WERI-Rb-1 (cell line): ENCODE results near the gene SLC25A38.

Experiments
- DNase-seq: peaks from one replicate; pipeline ENCODE4 v3.0.0-alpha.2; 2020
- H3K27ac ChIP-seq: fragments of 250-450 bp; sonication (Bioruptor Pico); 2 replicates; pipeline ENCODE4 v1.5.1; 2020; ENCODE audit warnings: mild to moderate bottlenecking, moderate library complexity
- H3K27me3 ChIP-seq: fragments of 250-450 bp; sonication (Bioruptor Pico); 2 replicates; pipeline ENCODE4 v1.5.1; 2021; ENCODE audit warnings: mild to moderate bottlenecking, low read depth, moderate library complexity; ENCODE audit not compliant: insufficient read depth, severe bottlenecking
- H3K36me3 ChIP-seq: fragments of 250-450 bp; sonication (Bioruptor Pico); 2 replicates; pipeline ENCODE4 v1.5.1; 2020; ENCODE audit warnings: mild to moderate bottlenecking, moderate library complexity
- H3K4me3 ChIP-seq: 2 replicates; pipeline ENCODE4 v1.5.1; 2011; ENCODE audit warnings: low read depth, mild to moderate bottlenecking, control low read depth, low read length
- H3K9me3 ChIP-seq: fragments of 250-450 bp; sonication (Bioruptor Pico); 2 replicates; pipeline ENCODE4 v1.5.1; 2021; ENCODE audit warnings: mild to moderate bottlenecking, moderate library complexity; ENCODE audit not compliant: severe bottlenecking
- CTCF ChIP-seq: IDR thresholded peaks from 2 replicates; pipeline ENCODE4 v1.5.1; 2011; ENCODE audit warnings: low read depth, mild to moderate bottlenecking, control low read depth, inconsistent platforms, low read length

Gene SLC25A38

GRCh38 chr3:39378957-39379777 lies 4.0 kb upstream of the SLC25A38 start:
- no peak for TF ChIP-seq CTCF
- Histone ChIP-seq H3K27ac (no peak overlapping the region), H3K27me3 (no peaks in the 10 kb centered on the region)

GRCh38 chr3:39379778-39380155 lies 3.4 kb upstream of the SLC25A38 start:
- H3K27ac ChIP-seq = no peak overlapping the region
- no peak for DNase-seq
- no peak for TF ChIP-seq CTCF
- no peaks in the 10 kb centered on the region; the same call in none of the 2 replicates for H3K36me3 ChIP-seq
- no peaks in the 10 kb centered on the region for H3K27me3 ChIP-seq
- H3K4me3 ChIP-seq = no peak overlapping the region
- H3K9me3 ChIP-seq = no peaks in the 10 kb centered on the region

More at GRCh38 chr3:39378957-39379777, 4.0 kb upstream of the SLC25A38 start:
- H3K4me3 ChIP-seq = no peak overlapping the region
- no peaks in the 10 kb centered on the region; the same call in 1 of the 2 replicates for H3K36me3 ChIP-seq
- H3K9me3 ChIP-seq = no peaks in the 10 kb centered on the region
- DNase-seq = no peak

GRCh38 chr3:39381432-39381831 lies 1.7 kb upstream of the SLC25A38 start:
- DNase-seq = no peak
- Histone ChIP-seq H3K4me3 (no peak overlapping the region), H3K27me3 (no peaks in the 10 kb centered on the region), H3K9me3 (no peaks in the 10 kb centered on the region), H3K27ac (no peak overlapping the region), H3K36me3 (peaks cover 11% of the 10 kb centered on the region)
- TF ChIP-seq CTCF = no peak

- Histone ChIP-seq H3K4me3 (peak overlapping the region; percentile 87), H3K27ac (peak overlapping the region; percentile 94), H3K36me3 (peaks cover 18% of the 10 kb centered on the region), H3K27me3 (no peaks in the 10 kb centered on the region), H3K9me3 (no peaks in the 10 kb centered on the region)
- DNase-seq = peak; percentile 98
- TF ChIP-seq CTCF = no peak
Observed at GRCh38 chr3:39383881-39384664, 903 bp downstream of the SLC25A38 start.

GRCh38 chr3:39384665-39385000 lies 1.5 kb downstream of the SLC25A38 start:
- H3K4me3 ChIP-seq = peak overlapping the region; percentile 87
- peak overlapping the region; percentile 64 for H3K27ac ChIP-seq
- peaks cover 24% of the 10 kb centered on the region for H3K36me3 ChIP-seq
- no peaks in the 10 kb centered on the region for H3K27me3 ChIP-seq
- H3K9me3 ChIP-seq = no peaks in the 10 kb centered on the region
- no peak for DNase-seq
- no peak for TF ChIP-seq CTCF
